IPS-18c (cell line): ENCODE measurements around the gene KLF16.

Experiments used
- H3K4me3 ChIP-seq: 2 replicates; pipeline ENCODE4 v1.7.0; 2013; ENCODE audit warnings: low read depth, mild to moderate bottlenecking, low read length, moderate library complexity; ENCODE audit not compliant: insufficient read depth
- H3K9me3 ChIP-seq: one replicate; pipeline ENCODE4 v1.6.1; 2013; ENCODE audit warnings: mild to moderate bottlenecking, low read length, moderate library complexity; ENCODE audit not compliant: control insufficient read depth, insufficient read depth

The KLF16 gene

GRCh38 chr19:1850809-1851653, 12.3 kb downstream of the KLF16 start:
- Histone ChIP-seq H3K9me3 (no peaks in the 10 kb centered on the region), H3K4me3 (no peak overlapping the region)

GRCh38 chr19:1849886-1850398, 13.4 kb downstream of the KLF16 start:
- H3K4me3 ChIP-seq: no peak overlapping the region
- no peaks in the 10 kb centered on the region for H3K9me3 ChIP-seq

- H3K4me3 ChIP-seq: no peak overlapping the region
- no peaks in the 10 kb centered on the region for H3K9me3 ChIP-seq
Observed at GRCh38 chr19:1849132-1849474, 14.3 kb downstream of the KLF16 start.

- H3K4me3 ChIP-seq: peak within 1 kb of the TSS; percentile 93
- no peaks in the 10 kb centered on the region for H3K9me3 ChIP-seq
Observed at GRCh38 chr19:1848399-1849131, 14.8 kb downstream of the KLF16 start, which contains the start of gene REXO1. Gene REXO1 (minus strand): TSS chr19:1848483. CDS start chr19:1848358, 125 bp downstream.

- Histone ChIP-seq H3K9me3 (no peaks in the 10 kb centered on the region), H3K4me3 (peak overlapping the region; percentile 93)
Observed at GRCh38 chr19:1847684-1848398, 15.5 kb downstream of the KLF16 start.

- Histone ChIP-seq H3K9me3 (no peaks in the 10 kb centered on the region), H3K4me3 (peak overlapping the region; percentile 93)
Observed at GRCh38 chr19:1847348-1847683, 16.1 kb downstream of the KLF16 start.

- peak overlapping the region; percentile 93 for H3K4me3 ChIP-seq
- no peaks in the 10 kb centered on the region for H3K9me3 ChIP-seq
Observed at GRCh38 chr19:1846517-1847204, 16.7 kb downstream of the KLF16 start.

GRCh38 chr19:1845642-1846041, 17.7 kb downstream of the KLF16 start:
- no peak overlapping the region; the same call in 1 of the 2 replicates for H3K4me3 ChIP-seq

GRCh38 chr19:1845125-1845515, 18.3 kb downstream of the KLF16 start:
- H3K4me3 ChIP-seq: no peak overlapping the region
- H3K9me3 ChIP-seq: no peaks in the 10 kb centered on the region

More at GRCh38 chr19:1845642-1846041, 17.7 kb downstream of the KLF16 start:
- H3K9me3 ChIP-seq: no peaks in the 10 kb centered on the region

- Histone ChIP-seq H3K4me3 (no peak overlapping the region), H3K9me3 (no peaks in the 10 kb centered on the region)
Observed at GRCh38 chr19:1844513-1845124, 18.8 kb downstream of the KLF16 start.

GRCh38 chr19:1843646-1844394, 19.6 kb downstream of the KLF16 start:
- Histone ChIP-seq H3K9me3 (no peaks in the 10 kb centered on the region), H3K4me3 (no peak overlapping the region)

GRCh38 chr19:1843116-1843515, 20.3 kb downstream of the KLF16 start:
- Histone ChIP-seq H3K4me3 (no peak overlapping the region), H3K9me3 (no peaks in the 10 kb centered on the region)

GRCh38 chr19:1841209-1841924, 22.0 kb downstream of the KLF16 start:
- H3K4me3 ChIP-seq: no peak overlapping the region

GRCh38 chr19:1840541-1841115, 22.8 kb downstream of the KLF16 start:
- no peak overlapping the region for H3K4me3 ChIP-seq
- H3K9me3 ChIP-seq: no peaks in the 10 kb centered on the region

More at GRCh38 chr19:1841209-1841924, 22.0 kb downstream of the KLF16 start:
- no peaks in the 10 kb centered on the region for H3K9me3 ChIP-seq
